ENCODE measurements around the gene MYL6. TPM values are rescaled to one million over a fixed set of nuclear protein-coding genes. Genes with fewer than 3 reads are reported as not detected.

MYL6 gene
- total and polyA plus RNA-seq, 10 of the 15 experiments (the other 5 are each of a cell fraction or from before 2014, with no cell fraction given) = 1,000 to 4,116 (median 1,828) TPM

DNA sequence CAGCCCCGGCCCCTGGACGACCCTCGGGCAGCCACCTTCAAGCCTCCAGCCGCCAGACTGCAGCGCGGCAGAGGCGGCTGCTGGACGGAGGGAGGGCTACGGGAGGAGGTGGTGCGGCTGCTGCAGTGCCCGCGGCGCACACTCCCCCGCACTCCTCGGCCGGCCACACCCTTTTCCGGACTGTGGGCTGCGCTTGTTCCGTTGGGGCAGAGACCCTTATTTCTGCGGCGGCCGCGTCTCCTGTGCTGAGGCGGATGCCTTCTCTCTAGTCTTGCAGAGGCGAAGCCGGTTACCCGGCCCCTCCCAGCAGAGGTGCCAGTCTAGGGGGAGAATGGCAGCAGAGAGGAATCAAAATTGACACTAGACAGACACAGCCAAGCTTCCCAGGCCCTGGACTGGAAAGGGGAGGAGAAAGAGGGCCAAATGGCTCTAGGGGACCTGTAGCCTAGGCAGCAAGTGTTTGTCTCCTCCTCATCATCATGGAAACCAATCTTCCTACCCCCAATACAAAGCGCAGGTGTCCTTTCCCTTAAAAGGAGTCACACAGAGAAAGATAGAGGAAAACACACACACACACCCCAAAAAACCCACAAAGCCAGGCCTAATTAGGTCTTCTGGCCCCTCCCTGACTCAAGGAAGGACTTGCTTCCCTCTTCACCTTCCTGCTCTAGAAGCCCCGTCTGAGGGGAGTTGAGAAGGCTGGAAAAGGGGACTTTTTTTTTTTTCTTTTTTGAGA, 28.8 kb upstream of the MYL6 start (continued):
- TF ChIP-seq CEBPB (IDR thresholded peaks at IDR 0.05; ENCODE audit: borderline replicate concordance in 1 of 2, low read depth in 2 of 2, low read length in 2 of 2) (no peak), CBFB (IDR thresholded peaks at IDR 0.05; ENCODE audit: low read depth) (no peak), PAX5 (IDR thresholded peaks at IDR 0.05; ENCODE audit: borderline replicate concordance, low read depth, low read length) (no peak), WRNIP1 (IDR thresholded peaks at IDR 0.05; ENCODE audit: borderline replicate concordance, low read depth, low read length) (no peak)
- TF ChIP-seq, protein P1, sequence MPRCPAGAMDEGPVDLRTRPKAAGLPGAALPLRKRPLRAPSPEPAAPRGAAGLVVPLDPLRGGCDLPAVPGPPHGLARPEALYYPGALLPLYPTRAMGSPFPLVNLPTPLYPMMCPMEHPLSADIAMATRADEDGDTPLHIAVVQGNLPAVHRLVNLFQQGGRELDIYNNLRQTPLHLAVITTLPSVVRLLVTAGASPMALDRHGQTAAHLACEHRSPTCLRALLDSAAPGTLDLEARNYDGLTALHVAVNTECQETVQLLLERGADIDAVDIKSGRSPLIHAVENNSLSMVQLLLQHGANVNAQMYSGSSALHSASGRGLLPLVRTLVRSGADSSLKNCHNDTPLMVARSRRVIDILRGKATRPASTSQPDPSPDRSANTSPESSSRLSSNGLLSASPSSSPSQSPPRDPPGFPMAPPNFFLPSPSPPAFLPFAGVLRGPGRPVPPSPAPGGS (IDR thresholded peaks at IDR 0.05; ENCODE audit: borderline replicate concordance, insufficient read depth, low read depth, low read length, poor library complexity, severe bottlenecking) = no peak

DNA sequence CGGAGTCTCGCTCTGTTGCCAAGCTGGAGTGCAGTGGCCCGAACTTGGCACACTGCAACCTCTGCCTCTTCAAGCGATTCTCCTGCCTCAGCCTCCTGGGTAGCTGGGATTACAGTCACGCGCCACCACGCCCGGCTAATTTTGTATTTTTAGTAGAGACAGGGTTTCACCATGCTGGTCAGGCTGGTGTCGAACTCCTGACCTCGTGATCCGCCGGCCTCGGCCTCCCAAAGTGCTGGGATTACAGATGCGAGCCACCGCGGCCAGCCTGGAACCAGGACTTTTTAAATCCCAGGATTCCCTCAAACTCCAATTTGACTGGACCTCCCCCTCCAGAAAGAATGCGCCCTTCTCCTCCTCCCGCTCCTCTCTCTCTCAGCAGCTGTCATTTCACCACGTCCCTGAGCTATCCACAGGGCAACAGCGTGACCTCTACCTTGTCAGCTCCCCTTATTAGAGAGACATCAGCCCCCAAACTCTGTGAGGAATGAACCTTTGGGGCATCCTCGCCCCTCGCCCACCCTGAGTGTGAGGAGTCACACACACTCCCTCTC, 28.1 kb upstream of the MYL6 start:
- BruUV-seq (replicated peaks) = no TSS peak
- H3K4me1 ChIP-seq (ENCODE audit: control insufficient read depth, insufficient read depth, low read length) = peaks cover 24% of the 10 kb centered on the region
- WGBS (ENCODE audit: insufficient coverage, insufficient replicate concordance, low lambda C conversion rate, missing lambda C conversion rate) = 36% methylated on average over 22 of the region's 22 CpGs
- TF ChIP-seq WRNIP1 (IDR thresholded peaks at IDR 0.05; ENCODE audit: borderline replicate concordance, low read depth, low read length) (no peak), FOS (IDR thresholded peaks at IDR 0.05; ENCODE audit: borderline replicate concordance, extremely low read depth, insufficient read length) (no peak), KLF5 (IDR thresholded peaks at IDR 0.05; ENCODE audit: partially characterized antibody) (no peak), ZNF217 (IDR thresholded peaks at IDR 0.05) (no peak), JUND (IDR thresholded peaks at IDR 0.05; ENCODE audit: low read depth, low read length) (no peak), ZBED1 (IDR thresholded peaks at IDR 0.05; ENCODE audit: borderline replicate concordance) (no peak), SIX5 (IDR thresholded peaks at IDR 0.05; ENCODE audit: low read depth, low read length, severe bottlenecking) (no peak), FOXM1 (IDR thresholded peaks at IDR 0.05; ENCODE audit: low read depth, low read length) (no peak), RELA (IDR thresholded peaks at IDR 0.05; ENCODE audit: borderline replicate concordance, partially characterized antibody) (no peak), HCFC1 (IDR thresholded peaks at IDR 0.05; ENCODE audit: low read length) (no peak), CREM (IDR thresholded peaks at IDR 0.05; ENCODE audit: low read depth) (no peak), HDAC2 (IDR thresholded peaks at IDR 0.05) (no peak), ESRRA (IDR thresholded peaks at IDR 0.05; ENCODE audit: low read length) (no peak), CBX5 (IDR thresholded peaks at IDR 0.05; ENCODE audit: low read depth) (no peak), PML (IDR thresholded peaks at IDR 0.05; ENCODE audit: low read length) (no peak), TAF1 (IDR thresholded peaks at IDR 0.05; ENCODE audit: borderline replicate concordance, low read depth, low read length) (no peak)
- TF ChIP-seq, protein P2, sequence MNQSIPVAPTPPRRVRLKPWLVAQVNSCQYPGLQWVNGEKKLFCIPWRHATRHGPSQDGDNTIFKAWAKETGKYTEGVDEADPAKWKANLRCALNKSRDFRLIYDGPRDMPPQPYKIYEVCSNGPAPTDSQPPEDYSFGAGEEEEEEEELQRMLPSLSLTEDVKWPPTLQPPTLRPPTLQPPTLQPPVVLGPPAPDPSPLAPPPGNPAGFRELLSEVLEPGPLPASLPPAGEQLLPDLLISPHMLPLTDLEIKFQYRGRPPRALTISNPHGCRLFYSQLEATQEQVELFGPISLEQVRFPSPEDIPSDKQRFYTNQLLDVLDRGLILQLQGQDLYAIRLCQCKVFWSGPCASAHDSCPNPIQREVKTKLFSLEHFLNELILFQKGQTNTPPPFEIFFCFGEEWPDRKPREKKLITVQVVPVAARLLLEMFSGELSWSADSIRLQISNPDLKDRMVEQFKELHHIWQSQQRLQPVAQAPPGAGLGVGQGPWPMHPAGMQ (IDR thresholded peaks at IDR 0.05; ENCODE audit: borderline replicate concordance) = no peak

More for the DNA sequence above, 28.1 kb upstream of the MYL6 start:
- SMC1A ChIA-PET (ENCODE audit: uncharacterized antibody, unreplicated experiment) = interaction anchor here (0.9 to 4.8 kb wide), 4 partner anchors 12 to 60 kb away, joined by 3 to 68 read pairs (median 4); partner anchors contain the start of genes SMARCC2 and ZC3H10
- peak overlapping the region; percentile 55 for H3K27ac ChIP-seq (ENCODE audit: control insufficient read depth, insufficient read depth)
- H3K79me2 ChIP-seq (ENCODE audit: control insufficient read depth, insufficient read depth, low read length) = peaks cover 21% of the 10 kb centered on the region
- in situ Hi-C loops (cut with MboI) = loop anchor here (5.0 kb wide), 1 partner anchor 57 kb away; the partner anchor contains the start of gene SMARCC2
- ATAC-seq (no peak), FAIRE-seq (no peak), DNase-seq (ENCODE audit: low read depth, low spot score) (no peak)
- no peaks in the 10 kb centered on the region for H3K9me3 ChIP-seq (replicated peaks; ENCODE audit: control insufficient read depth, insufficient read depth, low read length)
- H3K4me2 ChIP-seq (ENCODE audit: control insufficient read depth, insufficient read depth) = peak overlapping the region; percentile 98
- no peaks in the 10 kb centered on the region for H4K20me1 ChIP-seq (ENCODE audit: control insufficient read depth, insufficient read depth)
- H3K4me3 ChIP-seq = peak overlapping the region; percentile 93
- intact Hi-C loops (cut with micrococcal nuclease; ENCODE audit: unreplicated experiment) = loop anchor here (5.0 to 10.0 kb wide), 2 partner anchors 337 to 515 kb away; partner anchors contain the start of genes ATP5F1B and SPRYD4
- POLR2A ChIA-PET = interaction anchor here (0.9 to 4.5 kb wide), 3 partner anchors 12 to 92 kb away, joined by 4 to 44 read pairs (median 6); partner anchors contain the start of genes RNF41 and SMARCC2
- no peak overlapping the region; the same call in 1 of the 2 replicates for H2AFZ ChIP-seq (ENCODE audit: control insufficient read depth, low read depth, low read length)
- no peaks in the 10 kb centered on the region for H3K27me3 ChIP-seq (replicated peaks in 1 of 2; ENCODE audit: control insufficient read depth in 2 of 2, insufficient read depth in 2 of 2, low read length in 1 of 2)
- RAD21 ChIA-PET (ENCODE audit: unreplicated experiment) = no interaction called here
- peaks cover 14 to 16% of the 10 kb centered on the region in 2 experiments for H3K36me3 ChIP-seq (ENCODE audit: control insufficient read depth in 2 of 2, insufficient read depth in 2 of 2, low read length in 1 of 2)
- CTCF ChIA-PET = interaction anchor here (0.6 to 10.3 kb wide), 2 partner anchors 59 to 307 kb away, joined by 3 to 129 read pairs; partner anchors contain the start of gene SMARCC2
- peak overlapping the region; percentile 78 for H3K9ac ChIP-seq (ENCODE audit: control insufficient read depth, insufficient read depth, low read length)
